ENCODE data around the gene BOC.
"Not testable (repeated sequence)": the region's sequence is repeated elsewhere in the genome, so short reads cannot be mapped to it uniquely, and the experiment has no call there.

BOC gene

GRCh38 chr3:113211330-113212149 lies at the start of gene BOC:
BOC (plus strand) TSS chr3:113211557; CDS start chr3:113249803, 38,246 bp downstream.
- H3K4me3 ChIP-seq (ENCODE audit: low read depth, low read length), result peak within 1 kb of the TSS; percentile 69
- no peak for DNase-seq (ENCODE audit: low read depth)

GRCh38 chr3:113161661-113162060 lies 49.7 kb upstream of the BOC start:
- DNase-seq (ENCODE audit: low read depth), result no peak

GRCh38 chr3:113163152-113163551 lies 48.2 kb upstream of the BOC start:
- no peak overlapping the region for H3K4me3 ChIP-seq (ENCODE audit: low read depth, low read length)
- DNase-seq (ENCODE audit: low read depth), result no peak

More at GRCh38 chr3:113161661-113162060, 49.7 kb upstream of the BOC start:
- H3K4me3 ChIP-seq (ENCODE audit: low read depth, low read length), result no peak overlapping the region

- DNase-seq (ENCODE audit: low read depth), result no peak
Measured at GRCh38 chr3:113165841-113166240, 45.5 kb upstream of the BOC start.

GRCh38 chr3:113166357-113166718 lies 45.0 kb upstream of the BOC start:
- DNase-seq (ENCODE audit: low read depth), result no peak

More at GRCh38 chr3:113165841-113166240, 45.5 kb upstream of the BOC start:
- H3K4me3 ChIP-seq (ENCODE audit: low read depth, low read length), result no peak overlapping the region

DNA sequence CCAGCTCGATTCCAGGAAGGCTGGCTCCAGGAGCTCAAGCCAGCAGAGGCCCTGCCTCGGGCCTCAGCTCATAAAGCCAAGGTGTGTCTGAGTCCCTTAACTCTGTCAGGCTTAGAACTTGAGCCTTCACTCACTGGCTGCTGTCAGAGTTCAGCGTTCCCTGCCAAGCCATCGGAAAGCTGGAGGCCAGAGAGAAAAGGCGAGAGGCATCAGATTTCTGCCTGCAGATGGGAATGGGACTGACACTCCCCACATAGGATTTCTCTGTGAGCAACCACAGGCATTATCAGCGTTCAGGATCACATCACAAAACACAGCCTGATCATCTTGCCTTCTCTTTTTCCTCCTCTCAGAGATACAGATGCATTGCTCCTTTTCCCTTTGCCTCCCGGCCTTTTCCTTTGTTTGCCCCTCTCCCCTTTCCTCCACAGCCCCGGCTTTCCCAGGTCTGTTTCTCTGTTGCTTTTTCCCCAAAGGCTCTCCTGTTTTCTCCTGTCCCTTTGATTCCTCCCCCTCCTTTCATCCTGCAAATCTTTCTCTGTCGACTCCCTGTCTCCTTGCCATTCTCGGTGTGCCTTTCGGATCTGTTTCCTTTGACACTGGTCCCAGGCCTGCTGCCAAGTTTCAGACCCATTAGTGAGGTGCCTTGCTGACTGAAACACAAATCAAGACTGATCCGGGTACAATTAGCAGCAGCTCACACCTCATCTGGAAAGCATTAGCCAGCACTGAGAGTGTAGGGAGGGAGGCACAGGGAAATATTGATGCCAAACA lies 44.5 kb upstream of the BOC start:
- no peak overlapping the region for H3K4me3 ChIP-seq (ENCODE audit: low read depth, low read length)
- DNase-seq (ENCODE audit: low read depth), result peak; percentile 61

More at GRCh38 chr3:113166357-113166718, 45.0 kb upstream of the BOC start:
- H3K4me3 ChIP-seq (ENCODE audit: low read depth, low read length), result no peak overlapping the region

- H3K4me3 ChIP-seq (ENCODE audit: low read depth, low read length), result no peak overlapping the region
- no peak for DNase-seq (ENCODE audit: low read depth)
Measured at GRCh38 chr3:113167825-113168801, 43.2 kb upstream of the BOC start.

- no peak for DNase-seq (ENCODE audit: low read depth)
- no peak overlapping the region for H3K4me3 ChIP-seq (ENCODE audit: low read depth, low read length)
Measured at GRCh38 chr3:113169891-113170452, 41.4 kb upstream of the BOC start.

GRCh38 chr3:113170771-113171170 lies 40.6 kb upstream of the BOC start:
- DNase-seq (ENCODE audit: low read depth), result no peak
- no peak overlapping the region for H3K4me3 ChIP-seq (ENCODE audit: low read depth, low read length)

GRCh38 chr3:113171675-113172300 lies 39.6 kb upstream of the BOC start:
- H3K4me3 ChIP-seq (ENCODE audit: low read depth, low read length); DNase-seq (ENCODE audit: low read depth): not testable (repeated sequence)

GRCh38 chr3:113173102-113173501 lies 38.3 kb upstream of the BOC start:
- DNase-seq (ENCODE audit: low read depth), result no peak
- H3K4me3 ChIP-seq (ENCODE audit: low read depth, low read length), result no peak overlapping the region

DNA sequence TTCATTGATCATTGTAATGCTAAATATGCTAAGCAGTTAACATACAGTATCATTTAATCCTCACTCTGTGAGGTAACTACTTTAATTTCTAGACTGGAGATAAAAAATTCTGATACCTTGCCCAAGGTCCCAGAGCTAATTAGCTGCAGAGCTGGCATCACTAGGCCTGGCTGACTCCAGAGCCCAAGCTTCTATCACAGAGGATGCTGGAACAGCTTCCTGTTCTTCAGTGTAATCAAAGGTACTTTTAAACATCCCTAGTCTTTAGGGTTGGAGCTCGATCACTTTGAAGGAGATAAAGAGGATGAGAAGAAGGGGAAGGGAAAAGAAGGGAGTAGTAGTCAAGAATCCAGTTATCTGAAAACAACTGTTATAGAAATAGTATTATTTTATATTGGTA lies 37.1 kb upstream of the BOC start:
- DNase-seq (ENCODE audit: low read depth), result no peak
- H3K4me3 ChIP-seq (ENCODE audit: low read depth, low read length), result no peak overlapping the region

GRCh38 chr3:113174801-113175485 lies 36.4 kb upstream of the BOC start:
- H3K4me3 ChIP-seq (ENCODE audit: low read depth, low read length), result no peak overlapping the region
- DNase-seq (ENCODE audit: low read depth), result no peak

- no peak for DNase-seq (ENCODE audit: low read depth)
- no peak overlapping the region for H3K4me3 ChIP-seq (ENCODE audit: low read depth, low read length)
Measured at GRCh38 chr3:113177526-113177925, 33.8 kb upstream of the BOC start.

DNA sequence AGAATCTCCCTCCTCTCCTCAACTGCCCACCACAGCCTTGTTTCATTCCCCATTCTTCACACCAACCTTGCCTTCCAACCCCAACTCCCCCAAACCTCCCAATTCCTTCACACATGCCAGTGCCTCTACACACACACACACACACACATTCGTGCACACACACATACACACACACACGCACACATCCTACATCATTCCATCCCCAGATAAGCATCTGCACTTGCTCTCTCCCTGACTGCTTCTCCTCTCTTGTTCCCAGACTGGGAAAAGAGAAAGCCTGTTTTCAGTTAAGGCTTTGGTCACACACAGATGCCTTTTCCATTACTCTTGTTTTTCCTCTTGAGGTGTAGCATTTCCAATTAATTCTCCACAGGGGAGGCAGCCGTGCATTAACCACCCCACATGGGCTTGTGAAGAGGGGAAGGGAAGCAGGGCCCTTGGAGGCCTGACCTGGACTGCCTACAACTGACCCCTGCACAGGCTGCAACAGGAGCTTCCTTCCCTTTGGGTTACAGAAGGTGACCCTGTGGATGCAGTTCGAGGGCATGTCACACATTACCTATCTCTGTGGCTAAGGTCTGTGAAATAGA lies 32.0 kb upstream of the BOC start:
- no peak for DNase-seq (ENCODE audit: low read depth)
- no peak overlapping the region for H3K4me3 ChIP-seq (ENCODE audit: low read depth, low read length)

- no peak for DNase-seq (ENCODE audit: low read depth)
- H3K4me3 ChIP-seq (ENCODE audit: low read depth, low read length), result no peak overlapping the region
Measured at GRCh38 chr3:113183748-113184661, 27.4 kb upstream of the BOC start.

Measured in skeletal muscle cell (primary cell).